H1 (cell line): Measurements from ENCODE around the gene LIPG. TPM values are rescaled to one million over a fixed set of nuclear protein-coding genes. Genes with fewer than 3 reads are reported as not detected.

Source experiments
- CTCF ChIA-PET: fragments of 300-600 bp; sonication (Branson Sonifier 250); formaldehyde crosslinking; loops from one replicate; lab custom pipeline; 2021; ENCODE audit not compliant: partially characterized antibody; lab: Charles Lee
- POLR2A ChIA-PET: fragments of 300-600 bp; sonication (Branson Sonifier 250); formaldehyde crosslinking; loops from one replicate; lab custom pipeline; 2021; ENCODE audit warnings: inconsistent platforms; ENCODE audit not compliant: partially characterized antibody; lab: Charles Lee
- DNase-seq, 2 experiments: peaks; one replicate each; pipeline versions ENCODE4 v3.0.0 to v3.0.0-alpha.2; 2010 to 2022; ENCODE audit warnings: low spot score in 2 of 2, low read depth in 1 of 2, mixed read lengths in 1 of 2
- FAIRE-seq: peaks from 2 replicates; lab custom pipeline; 2011; peaks lifted over from hg19 to GRCh38; lab: Jason Lieb, UNC
- H2AFZ ChIP-seq: 2 replicates; pipeline ENCODE4 v1.8.1; 2012; ENCODE audit warnings: low read length, inconsistent platforms
- H2AK5ac ChIP-seq: 2 replicates; pipeline ENCODE4 v1.6.1; 2013; ENCODE audit warnings: low read depth, low read length
- H2BK120ac ChIP-seq: replicated peaks from 2 replicates; pipeline ENCODE3; 2013; ENCODE audit warnings: low read depth, low read length, inconsistent platforms
- H2BK12ac ChIP-seq: 2 replicates; pipeline ENCODE4 v1.6.1; 2013; ENCODE audit warnings: low read depth, low read length
- H2BK15ac ChIP-seq: 2 replicates; pipeline ENCODE4 v1.6.1; 2013; ENCODE audit warnings: low read length
- H2BK20ac ChIP-seq: 2 replicates; pipeline ENCODE4 v1.6.1; 2013; ENCODE audit warnings: low read length
- H2BK5ac ChIP-seq: 2 replicates; pipeline ENCODE4 v1.6.1; 2013; ENCODE audit warnings: low read depth, low read length
- H3K14ac ChIP-seq: 2 replicates; pipeline ENCODE4 v1.6.1; 2013; ENCODE audit warnings: inconsistent platforms; ENCODE audit not compliant: insufficient read length
- H3K18ac ChIP-seq: 2 replicates; pipeline ENCODE4 v1.6.1; 2013; ENCODE audit warnings: low read length; ENCODE audit errors: extremely low read depth
- H3K23ac ChIP-seq: 2 replicates; pipeline ENCODE4 v1.6.1; 2013; ENCODE audit warnings: inconsistent platforms; ENCODE audit not compliant: insufficient read length
- H3K23me2 ChIP-seq: 2 replicates; pipeline ENCODE4 v1.6.1; 2013; ENCODE audit warnings: low read depth, low read length
- H3K27ac ChIP-seq: 2 replicates; pipeline ENCODE4 v1.6.1; 2011; ENCODE audit warnings: low read depth, low read length, inconsistent platforms
- H3K27me3 ChIP-seq, 4 experiments: replicated peaks in 1 of 4; 1 replicate in 1 of 4; 2 replicates in 3 of 4; pipeline versions ENCODE4 v1.6.1 to v1.8.1; 2011 to 2013; ENCODE audit warnings: low read length in 3 of 4, mild to moderate bottlenecking in 3 of 4, inconsistent platforms in 2 of 4, mixed read lengths in 2 of 4, moderate library complexity in 1 of 4; ENCODE audit not compliant: control insufficient read depth in 3 of 4, insufficient read depth in 3 of 4; ENCODE audit errors: extremely low read depth in 1 of 4
- H3K36me3 ChIP-seq, 4 experiments: 2 replicates each; pipeline versions ENCODE4 v1.6.1 to v1.8.1; 2011 to 2013; ENCODE audit warnings: mild to moderate bottlenecking in 4 of 4, low read length in 3 of 4, moderate library complexity in 2 of 4, control low read depth in 1 of 4, inconsistent platforms in 1 of 4; ENCODE audit not compliant: insufficient read depth in 4 of 4, control insufficient read depth in 2 of 4
- H3K4ac ChIP-seq: replicated peaks from 2 replicates; pipeline ENCODE3; 2013; ENCODE audit warnings: low read length, low read depth, mixed read lengths, inconsistent platforms; ENCODE audit not compliant: insufficient read length
- H3K4me1 ChIP-seq, 4 experiments: replicated peaks in 1 of 4; 1 replicate in 1 of 4; 2 replicates in 3 of 4; pipeline versions ENCODE4 v1.6.1 to v1.8.1; 2011 to 2013; ENCODE audit warnings: low read length in 3 of 4, inconsistent platforms in 2 of 4, mixed read lengths in 1 of 4; ENCODE audit not compliant: insufficient read depth in 4 of 4, control insufficient read depth in 3 of 4
- H3K4me2 ChIP-seq, 2 experiments: 2 replicates each; pipeline versions ENCODE4 v1.6.1 to v1.8.1; 2011 to 2013; ENCODE audit warnings: low read depth in 2 of 2, low read length in 2 of 2, control low read depth in 1 of 2, inconsistent platforms in 1 of 2, mild to moderate bottlenecking in 1 of 2; ENCODE audit not compliant: insufficient read depth in 1 of 2
- H3K4me3 ChIP-seq, 4 experiments: fragments of 200-600, 300-600 bp in 1 of 4; sonication (generic), shearing (Covaris generic), sonication (Bioruptor Twin) in 1 of 4; 2 replicates each; pipeline versions ENCODE4 v1.5.1 to v1.8.1; 2011 to 2016; ENCODE audit warnings: low read length in 4 of 4, low read depth in 3 of 4, control low read depth in 2 of 4, inconsistent platforms in 2 of 4, mild to moderate bottlenecking in 2 of 4, mixed read lengths in 1 of 4, moderate library complexity in 1 of 4; ENCODE audit not compliant: insufficient read depth in 2 of 4; ENCODE audit errors: extremely low read depth in 1 of 4
- H3K56ac ChIP-seq: replicated peaks from 2 replicates; pipeline ENCODE3; 2013; ENCODE audit warnings: low read depth, mild to moderate bottlenecking, mixed read lengths, low read length, inconsistent platforms; ENCODE audit not compliant: insufficient read length
- H3K79me1 ChIP-seq: 2 replicates; pipeline ENCODE4 v1.6.1; 2013; ENCODE audit warnings: low read depth, low read length, control low read depth
- H3K79me2 ChIP-seq, 2 experiments: 2 replicates each; pipeline versions ENCODE4 v1.6.1 to v1.8.1; 2012 to 2013; ENCODE audit warnings: low read length in 2 of 2, mild to moderate bottlenecking in 2 of 2, inconsistent platforms in 1 of 2; ENCODE audit not compliant: insufficient read depth in 2 of 2, control insufficient read depth in 1 of 2
- H3K9ac ChIP-seq, 4 experiments: replicated peaks in 1 of 4; 1 replicate in 1 of 4; 2 replicates in 3 of 4; pipeline versions ENCODE4 v1.6.1 to v1.8.1; 2011 to 2013; ENCODE audit warnings: low read depth in 3 of 4, low read length in 3 of 4, control low read depth in 2 of 4, mild to moderate bottlenecking in 2 of 4, moderate library complexity in 2 of 4, inconsistent platforms in 1 of 4; ENCODE audit errors: extremely low read depth in 1 of 4
- H3K9me3 ChIP-seq, 2 experiments: 2 replicates each; pipeline versions ENCODE4 v1.6.1 to v1.8.1; 2012 to 2013; ENCODE audit warnings: mild to moderate bottlenecking in 2 of 2, moderate library complexity in 2 of 2, control low read depth in 1 of 2, inconsistent platforms in 1 of 2, low read depth in 1 of 2, low read length in 1 of 2, mixed read lengths in 1 of 2; ENCODE audit not compliant: insufficient read depth in 2 of 2
- H4K20me1 ChIP-seq, 2 experiments: replicated peaks in 1 of 2; 2 replicates each; pipeline versions ENCODE3 to v1.8.1; 2011 to 2013; ENCODE audit warnings: inconsistent platforms in 2 of 2, low read length in 2 of 2, mild to moderate bottlenecking in 1 of 2; ENCODE audit not compliant: insufficient read depth in 2 of 2, control insufficient read depth in 1 of 2
- H4K5ac ChIP-seq: 2 replicates; pipeline ENCODE4 v1.6.1; 2013; ENCODE audit warnings: low read length, low read depth, mixed read lengths, inconsistent platforms; ENCODE audit not compliant: insufficient read length
- H4K8ac ChIP-seq: 2 replicates; pipeline ENCODE4 v1.8.0; 2013; ENCODE audit warnings: mild to moderate bottlenecking, moderate library complexity, low read length, inconsistent platforms; ENCODE audit not compliant: insufficient read depth; ENCODE audit errors: extremely low read depth
- H4K91ac ChIP-seq: replicated peaks from 2 replicates; pipeline ENCODE3; 2013; ENCODE audit warnings: low read length, mixed read lengths, inconsistent platforms; ENCODE audit not compliant: insufficient read length
- CBX5 ChIP-seq: fragments of 300-800, 300-1000 bp; sonication (generic); IDR thresholded peaks from 2 replicates; pipeline ENCODE4 v1.7.1; 2016; ENCODE audit warnings: antibody characterized with exemption, low read length, low read depth
- CBX8 ChIP-seq: fragments of 300-800, 300-1000 bp; sonication (generic); IDR thresholded peaks from 2 replicates; pipeline ENCODE4 v1.7.1; 2016; ENCODE audit warnings: low read depth, low read length, borderline replicate concordance
- CHD1 ChIP-seq: IDR thresholded peaks from 2 replicates; pipeline ENCODE4 v1.6.1; 2012; ENCODE audit warnings: low read depth, low read length, improper control_type of control experiment
- HDAC2 ChIP-seq, 2 experiments: fragments of 300-600 bp in 1 of 2; sonication (generic) in 1 of 2; IDR thresholded peaks; 2 replicates each; pipeline ENCODE4 v1.6.1; 2011 to 2012; ENCODE audit warnings: low read depth in 2 of 2, low read length in 2 of 2, mild to moderate bottlenecking in 2 of 2, moderate library complexity in 2 of 2, borderline replicate concordance in 1 of 2, inconsistent platforms in 1 of 2
- JUN ChIP-seq: IDR thresholded peaks from 2 replicates; pipeline ENCODE4 v1.6.1; 2011; ENCODE audit warnings: low read depth, mild to moderate bottlenecking, improper control_type of control experiment, low read length
- KDM4A ChIP-seq: IDR thresholded peaks from one replicate; pipeline ENCODE4 v1.7.1; 2012; ENCODE audit warnings: low read depth, mild to moderate bottlenecking, moderate library complexity, low read length, inconsistent platforms; ENCODE audit not compliant: severe bottlenecking
- POU5F1 ChIP-seq: IDR thresholded peaks from 2 replicates; pipeline ENCODE4 v1.6.1; 2011; ENCODE audit warnings: low read depth, mild to moderate bottlenecking, low read length, moderate library complexity
- TAF1 ChIP-seq: IDR thresholded peaks from 2 replicates; pipeline ENCODE4 v1.6.1; 2011; ENCODE audit warnings: mild to moderate bottlenecking, low read depth, low read length
- YY1 ChIP-seq: IDR thresholded peaks from 2 replicates; pipeline ENCODE4 v1.6.1; 2011; ENCODE audit warnings: low read depth, mild to moderate bottlenecking, low read length
- WGBS, 2 experiments: shearing (Covaris generic) in 1 of 2; methylation state at CpG; one replicate each; pipeline versions ENCODE4 v1.1.6 to v1.1.7; 2013 to 2015; ENCODE audit warnings: low lambda C conversion rate in 2 of 2, mixed read lengths in 2 of 2, inconsistent platforms in 1 of 2, low coverage in 1 of 2, missing lambda C conversion rate in 1 of 2; ENCODE audit not compliant: insufficient replicate concordance in 2 of 2, insufficient coverage in 1 of 2, insufficient read length in 1 of 2; ENCODE audit errors: extremely low coverage in 1 of 2, missing lambda C conversion rate in 1 of 2; 5-methylcytosine and 5-hydroxymethylcytosine counted together
- polyA plus RNA-seq, 7 experiments: library from polyadenylated mRNA; depleted of rRNA in 3 of 7; stranded (reverse) in 5 of 7; unstranded in 2 of 7; fragments of >200 nt in 5 of 7; fragments of 200-250 nt in 2 of 7; gene quantifications; 1 replicate in 5 of 7; 2 replicates in 1 of 7; 4 replicates in 1 of 7; pipeline versions ENCODE4 v1.2.1 to v1.2.3, GENCODE V29; 2011 to 2013; ENCODE audit warnings: missing spikeins in 2 of 7, mixed read lengths in 2 of 7
- total RNA-seq: library from RNA; stranded (reverse); fragmentation: NEBNext Ultra II Directional; extraction: Animal tissue kit (Norgen Biotek cat#: 25700); gene quantifications from 2 replicates; pipeline ENCODE4 v1.2.1, GENCODE V29; 2021
- TF ChIP-seq, protein P1 (sequence below), 3 experiments: IDR thresholded peaks; 1 replicate in 2 of 3; 2 replicates in 1 of 3; pipeline versions ENCODE4 v1.5.1 to v1.6.1; 2011; ENCODE audit warnings: low read length in 3 of 3, mild to moderate bottlenecking in 3 of 3, inconsistent platforms in 2 of 3, low read depth in 1 of 3, moderate library complexity in 1 of 3; ENCODE audit not compliant: insufficient read depth in 1 of 3; ENCODE audit errors: control extremely low read depth in 1 of 3

Gene LIPG
- total and polyA plus RNA-seq, 2 of the 8 experiments (the other 6 are each of a cell fraction or from before 2014, with no cell fraction given) = 9.2 to 9.8 TPM

- Histone ChIP-seq H4K91ac (no peak overlapping the region), H4K20me1 (no peaks in the 10 kb centered on the region), H3K23me2 (no peaks in the 10 kb centered on the region), H3K9ac (no peak overlapping the region), H2BK120ac (no peak overlapping the region), H2AK5ac (no peak overlapping the region), H3K36me3 (no peaks in the 10 kb centered on the region; a peak in 1 of 8 replicates), H3K79me1 (no peaks in the 10 kb centered on the region), H3K23ac (no peak overlapping the region), H2BK12ac (no peak overlapping the region), H3K79me2 (no peaks in the 10 kb centered on the region), H3K4me1 (peaks cover 0 to 5% (median 2%) of the 10 kb centered on the region in 4 experiments; a peak in 4 of 7 replicates), H3K27ac (no peak overlapping the region), H4K8ac (no peak overlapping the region), H3K14ac (no peak overlapping the region), H3K4ac (no peak overlapping the region), H3K27me3 (no peaks in the 10 kb centered on the region), H3K18ac (no peak overlapping the region), H2BK20ac (no peak overlapping the region), H2BK5ac (no peak overlapping the region), H3K9me3 (no peaks in the 10 kb centered on the region), H4K5ac (no peak overlapping the region), H3K4me2 (no peak overlapping the region), H2BK15ac (no peak overlapping the region), H3K4me3 (no peak overlapping the region), H3K56ac (no peak overlapping the region), H2AFZ (peak overlapping the region; percentile 77; the same call in 1 of the 2 replicates)
- FAIRE-seq (no peak), DNase-seq (no peak)
- CTCF ChIA-PET = interaction anchor here (0.6 to 1.2 kb wide), 6 partner anchors 19 to 192 kb away, joined by 3 read pairs; no protein-coding TSS in a partner anchor
- POLR2A ChIA-PET = no interaction called here
- WGBS, 2 experiments = 68% methylated on average over 6 of the region's 6 CpGs; no CpG with 5 or more reads in 1 of the 2 experiments
- TF ChIP-seq KDM4A = no peak
- TF ChIP-seq, protein P1, sequence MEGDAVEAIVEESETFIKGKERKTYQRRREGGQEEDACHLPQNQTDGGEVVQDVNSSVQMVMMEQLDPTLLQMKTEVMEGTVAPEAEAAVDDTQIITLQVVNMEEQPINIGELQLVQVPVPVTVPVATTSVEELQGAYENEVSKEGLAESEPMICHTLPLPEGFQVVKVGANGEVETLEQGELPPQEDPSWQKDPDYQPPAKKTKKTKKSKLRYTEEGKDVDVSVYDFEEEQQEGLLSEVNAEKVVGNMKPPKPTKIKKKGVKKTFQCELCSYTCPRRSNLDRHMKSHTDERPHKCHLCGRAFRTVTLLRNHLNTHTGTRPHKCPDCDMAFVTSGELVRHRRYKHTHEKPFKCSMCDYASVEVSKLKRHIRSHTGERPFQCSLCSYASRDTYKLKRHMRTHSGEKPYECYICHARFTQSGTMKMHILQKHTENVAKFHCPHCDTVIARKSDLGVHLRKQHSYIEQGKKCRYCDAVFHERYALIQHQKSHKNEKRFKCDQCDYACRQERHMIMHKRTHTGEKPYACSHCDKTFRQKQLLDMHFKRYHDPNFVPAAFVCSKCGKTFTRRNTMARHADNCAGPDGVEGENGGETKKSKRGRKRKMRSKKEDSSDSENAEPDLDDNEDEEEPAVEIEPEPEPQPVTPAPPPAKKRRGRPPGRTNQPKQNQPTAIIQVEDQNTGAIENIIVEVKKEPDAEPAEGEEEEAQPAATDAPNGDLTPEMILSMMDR (IDR thresholded peaks at IDR 0.05; ENCODE audit: control extremely low read depth in 1 of 3, insufficient read depth in 1 of 3, low read depth in 1 of 3, low read length in 3 of 3) = no peak
- no peak for TF ChIP-seq CBX5
- TF ChIP-seq POU5F1 = no peak
- no peak for TF ChIP-seq TAF1
- no peak for TF ChIP-seq HDAC2 (IDR thresholded peaks at IDR 0.05; ENCODE audit: borderline replicate concordance in 1 of 2, low read depth in 2 of 2, low read length in 2 of 2)
- no peak for TF ChIP-seq CBX8
- TF ChIP-seq CHD1 = no peak
- no peak for TF ChIP-seq YY1
- TF ChIP-seq JUN = no peak
Measured at GRCh38 chr18:49537232-49537896, 24.5 kb upstream of the LIPG start.
